Panc1 (cell line): ENCODE measurements around the gene OR4D1. TPM values are rescaled to one million over a fixed set of nuclear protein-coding genes. Genes with fewer than 3 reads are reported as not detected.

Experiments
- ATAC-seq: fragments of 200-7000 bp; cut with Tn5 transposase; 2 replicates; pipeline ENCODE4 v1.9.1; 2020; ENCODE audit warnings: mild to moderate bottlenecking, moderate library complexity
- BruUV-seq: library from RNA; stranded (reverse); fragments of 400-500 nt; replicated peaks from 2 replicates; lab custom pipeline; 2021; lab: Mats Ljungman, UMichigan
- CTCF ChIA-PET: fragments of 300-600 bp; sonication (Branson Sonifier 250); formaldehyde crosslinking; loops from one replicate; lab custom pipeline; 2022; ENCODE audit warnings: antibody characterized with exemption; lab: Charles Lee
- POLR2A ChIA-PET: fragments of 300-600 bp; sonication (Branson Sonifier 250); formaldehyde crosslinking; loops from one replicate; lab custom pipeline; 2022; ENCODE audit warnings: antibody characterized with exemption; lab: Charles Lee
- DNase-seq: peaks from one replicate; pipeline ENCODE4 v3.0.0-alpha.2; 2010; ENCODE audit warnings: low read depth, low spot score
- H3K27ac ChIP-seq: 2 replicates; pipeline ENCODE4 v1.5.1; 2011; ENCODE audit warnings: mild to moderate bottlenecking, low read length, inconsistent platforms
- H3K27me3 ChIP-seq: fragments of 200-500 bp; sonication (Bioruptor generic); 2 replicates; pipeline ENCODE4 v1.6.0; 2014; ENCODE audit warnings: low read length, inconsistent platforms; ENCODE audit not compliant: control insufficient read depth, insufficient read depth
- H3K36me3 ChIP-seq: fragments of 200-500 bp; sonication (Bioruptor generic); 2 replicates; pipeline ENCODE4 v1.5.1; 2014; ENCODE audit warnings: inconsistent platforms, mild to moderate bottlenecking, low read length, moderate library complexity; ENCODE audit not compliant: control insufficient read depth, insufficient read depth
- H3K4me1 ChIP-seq: 2 replicates; pipeline ENCODE4 v1.5.1; 2011; ENCODE audit warnings: inconsistent platforms, mild to moderate bottlenecking, low read length, moderate library complexity; ENCODE audit not compliant: control insufficient read depth, insufficient read depth
- H3K4me3 ChIP-seq, 2 experiments: 2 replicates each; pipeline ENCODE4 v1.5.1; 2011 to 2012; ENCODE audit warnings: low read depth in 2 of 2, low read length in 2 of 2, mild to moderate bottlenecking in 2 of 2, inconsistent platforms in 1 of 2, moderate library complexity in 1 of 2
- H3K9me3 ChIP-seq: fragments of 200-500 bp; sonication (Bioruptor generic); 2 replicates; pipeline ENCODE4 v1.5.1; 2014; ENCODE audit warnings: low read depth, mild to moderate bottlenecking, inconsistent platforms, low read length, moderate library complexity; ENCODE audit not compliant: control insufficient read depth, insufficient read depth
- POLR2AphosphoS5 ChIP-seq: IDR thresholded peaks from 2 replicates; pipeline ENCODE4 v1.6.1; 2012; ENCODE audit warnings: mild to moderate bottlenecking, low read depth, low read length, moderate library complexity
- SIN3A ChIP-seq: IDR thresholded peaks from 2 replicates; pipeline ENCODE4 v1.6.1; 2012; ENCODE audit warnings: low read depth, mild to moderate bottlenecking, low read length, moderate library complexity, borderline replicate concordance; ENCODE audit not compliant: insufficient read depth
- TCF7L2 ChIP-seq: IDR thresholded peaks from 2 replicates; pipeline ENCODE4 v1.6.1; 2011; ENCODE audit warnings: mild to moderate bottlenecking, low read depth, low read length, inconsistent platforms
- in situ Hi-C: cut with HindIII; loops from 2 replicates; pipeline ENCODE4 v1.10.0; 2016; ENCODE audit warnings: low sequenced_read_pairs, low pct_unique_long_range_greater_than_20kb
- intact Hi-C: fragments of 100-400 bp; cut with micrococcal nuclease; formaldehyde crosslinking; loops from one replicate; pipeline ENCODE4 v1.10.0; 2022; ENCODE audit not compliant: unreplicated experiment
- total RNA-seq: library from RNA; stranded (reverse); gene quantifications from one replicate; pipeline ENCODE4 v1.2.1, GENCODE V29; 2021; ENCODE audit not compliant: unreplicated experiment
- TF ChIP-seq, protein P1 (sequence below), 2 experiments: IDR thresholded peaks; 2 replicates each; pipeline ENCODE4 v1.6.1; 2011 to 2012; ENCODE audit warnings: low read depth in 2 of 2, control low read depth in 1 of 2, low read length in 1 of 2, mild to moderate bottlenecking in 1 of 2, moderate library complexity in 1 of 2; ENCODE audit not compliant: insufficient read depth in 1 of 2
- TF ChIP-seq, protein P2 (sequence below): fragments of 450-650 bp; IDR thresholded peaks from 2 replicates; pipeline ENCODE4 v1.5.1; 2017; ENCODE audit warnings: mild to moderate bottlenecking

OR4D1 gene
- total RNA-seq, 1 experiment from 2014 or later = 0.05 TPM

- DNase-seq = no peak
- in situ Hi-C loops = no loop called here
- Histone ChIP-seq H3K4me3 (no peak overlapping the region), H3K36me3 (no peaks in the 10 kb centered on the region), H3K27ac (no peak overlapping the region), H3K9me3 (no peaks in the 10 kb centered on the region), H3K27me3 (no peaks in the 10 kb centered on the region), H3K4me1 (no peaks in the 10 kb centered on the region)
- POLR2A ChIA-PET = no interaction called here
- TF ChIP-seq POLR2AphosphoS5 (no peak), SIN3A (no peak), TCF7L2 (no peak)
- TF ChIP-seq, protein P1, sequence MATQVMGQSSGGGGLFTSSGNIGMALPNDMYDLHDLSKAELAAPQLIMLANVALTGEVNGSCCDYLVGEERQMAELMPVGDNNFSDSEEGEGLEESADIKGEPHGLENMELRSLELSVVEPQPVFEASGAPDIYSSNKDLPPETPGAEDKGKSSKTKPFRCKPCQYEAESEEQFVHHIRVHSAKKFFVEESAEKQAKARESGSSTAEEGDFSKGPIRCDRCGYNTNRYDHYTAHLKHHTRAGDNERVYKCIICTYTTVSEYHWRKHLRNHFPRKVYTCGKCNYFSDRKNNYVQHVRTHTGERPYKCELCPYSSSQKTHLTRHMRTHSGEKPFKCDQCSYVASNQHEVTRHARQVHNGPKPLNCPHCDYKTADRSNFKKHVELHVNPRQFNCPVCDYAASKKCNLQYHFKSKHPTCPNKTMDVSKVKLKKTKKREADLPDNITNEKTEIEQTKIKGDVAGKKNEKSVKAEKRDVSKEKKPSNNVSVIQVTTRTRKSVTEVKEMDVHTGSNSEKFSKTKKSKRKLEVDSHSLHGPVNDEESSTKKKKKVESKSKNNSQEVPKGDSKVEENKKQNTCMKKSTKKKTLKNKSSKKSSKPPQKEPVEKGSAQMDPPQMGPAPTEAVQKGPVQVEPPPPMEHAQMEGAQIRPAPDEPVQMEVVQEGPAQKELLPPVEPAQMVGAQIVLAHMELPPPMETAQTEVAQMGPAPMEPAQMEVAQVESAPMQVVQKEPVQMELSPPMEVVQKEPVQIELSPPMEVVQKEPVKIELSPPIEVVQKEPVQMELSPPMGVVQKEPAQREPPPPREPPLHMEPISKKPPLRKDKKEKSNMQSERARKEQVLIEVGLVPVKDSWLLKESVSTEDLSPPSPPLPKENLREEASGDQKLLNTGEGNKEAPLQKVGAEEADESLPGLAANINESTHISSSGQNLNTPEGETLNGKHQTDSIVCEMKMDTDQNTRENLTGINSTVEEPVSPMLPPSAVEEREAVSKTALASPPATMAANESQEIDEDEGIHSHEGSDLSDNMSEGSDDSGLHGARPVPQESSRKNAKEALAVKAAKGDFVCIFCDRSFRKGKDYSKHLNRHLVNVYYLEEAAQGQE (IDR thresholded peaks at IDR 0.05; ENCODE audit: insufficient read depth in 1 of 2, low read depth in 2 of 2, low read length in 1 of 2) = no peak
- TF ChIP-seq, protein P2, sequence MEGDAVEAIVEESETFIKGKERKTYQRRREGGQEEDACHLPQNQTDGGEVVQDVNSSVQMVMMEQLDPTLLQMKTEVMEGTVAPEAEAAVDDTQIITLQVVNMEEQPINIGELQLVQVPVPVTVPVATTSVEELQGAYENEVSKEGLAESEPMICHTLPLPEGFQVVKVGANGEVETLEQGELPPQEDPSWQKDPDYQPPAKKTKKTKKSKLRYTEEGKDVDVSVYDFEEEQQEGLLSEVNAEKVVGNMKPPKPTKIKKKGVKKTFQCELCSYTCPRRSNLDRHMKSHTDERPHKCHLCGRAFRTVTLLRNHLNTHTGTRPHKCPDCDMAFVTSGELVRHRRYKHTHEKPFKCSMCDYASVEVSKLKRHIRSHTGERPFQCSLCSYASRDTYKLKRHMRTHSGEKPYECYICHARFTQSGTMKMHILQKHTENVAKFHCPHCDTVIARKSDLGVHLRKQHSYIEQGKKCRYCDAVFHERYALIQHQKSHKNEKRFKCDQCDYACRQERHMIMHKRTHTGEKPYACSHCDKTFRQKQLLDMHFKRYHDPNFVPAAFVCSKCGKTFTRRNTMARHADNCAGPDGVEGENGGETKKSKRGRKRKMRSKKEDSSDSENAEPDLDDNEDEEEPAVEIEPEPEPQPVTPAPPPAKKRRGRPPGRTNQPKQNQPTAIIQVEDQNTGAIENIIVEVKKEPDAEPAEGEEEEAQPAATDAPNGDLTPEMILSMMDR = no peak
- no peak for ATAC-seq
- intact Hi-C loops = no loop called here
- BruUV-seq = no TSS peak
- CTCF ChIA-PET = no interaction called here
These were observed 60.2 kb downstream of the OR4D1 start for GRCh38 chr17:58208344-58208743.

Other genes starting within 250 kb of the OR4D1 start
- gene CUEDC1, start 193.0 kb upstream of the OR4D1 start, total RNA-seq = 103 TPM
- 73.5 TPM for gene VEZF1, start 160.1 kb upstream of the OR4D1 start, total RNA-seq
- 362 TPM for gene SRSF1, start 141.1 kb upstream of the OR4D1 start, total RNA-seq
- gene DYNLL2, start 65.0 kb upstream of the OR4D1 start, total RNA-seq = 19.8 TPM
- not detected for gene OR4D2, start 18.6 kb downstream of the OR4D1 start, total RNA-seq
- gene EPX, start 44.3 kb downstream of the OR4D1 start, total RNA-seq = not detected
- 12.1 TPM for gene MKS1, start 70.9 kb downstream of the OR4D1 start, total RNA-seq
- gene LPO, start 90.2 kb downstream of the OR4D1 start, total RNA-seq = not detected
- gene MPO, start 132.6 kb downstream of the OR4D1 start, total RNA-seq = not detected
- gene TSPOAP1, start 180.4 kb downstream of the OR4D1 start, total RNA-seq = 0.05 TPM
- gene SUPT4H1, start 203.8 kb downstream of the OR4D1 start, total RNA-seq = 53.8 TPM